ENCODE measurements around the gene MRPL9.

DNA sequence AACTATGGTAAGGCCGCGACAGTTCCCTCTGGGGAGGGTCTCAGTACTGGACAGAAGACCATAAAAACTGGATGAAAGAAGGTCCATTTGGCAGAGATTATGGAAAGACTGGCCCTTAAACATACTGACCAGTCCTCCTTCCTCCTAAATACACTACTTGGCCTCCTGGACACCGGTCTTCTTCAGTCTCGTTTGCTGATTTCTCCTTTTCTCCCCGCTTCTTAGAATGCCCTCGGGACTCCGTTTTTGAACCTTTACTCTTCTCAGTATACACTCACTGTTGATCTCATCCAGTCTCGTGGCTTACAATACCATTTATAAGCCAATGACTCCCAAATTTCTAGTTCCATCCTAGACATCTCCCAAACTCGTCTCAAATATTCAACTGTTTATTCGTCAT is 694 bp upstream of the MRPL9 start:
- no peak for TF ChIP-seq ZNF274 (IDR thresholded peaks at IDR 0.05; ENCODE audit: low read depth, low read length)
- TF ChIP-seq SUZ12 (IDR thresholded peaks at IDR 0.05; ENCODE audit: extremely low read depth, insufficient read depth, insufficient read length): no peak

Measured in NT2/D1 (cell line).